Activated CD4-positive, alpha-beta memory T cell treated with anti-CD3 and anti-CD28 coated beads for 36 hours (primary cell): ENCODE measurements around the gene CCR3. TPM values are rescaled to one million over a fixed set of nuclear protein-coding genes. Genes with fewer than 3 reads are reported as not detected.
A peak's percentile ranks its signal among the peaks of the same experiment; 100 is the strongest.

Source experiments
- CTCF ChIA-PET: fragments of 350-600 bp; sonication (Branson Sonifier 250); formaldehyde crosslinking; loops from one replicate; lab custom pipeline; 2021; ENCODE audit warnings: antibody characterized with exemption, inconsistent platforms; lab: Charles Lee
- POLR2A ChIA-PET: fragments of 350-600 bp; sonication (Branson Sonifier 250); formaldehyde crosslinking; loops from one replicate; lab custom pipeline; 2021; ENCODE audit warnings: antibody characterized with exemption; lab: Charles Lee
- DNase-seq: peaks from one replicate; pipeline ENCODE4 v3.0.0-alpha.2; 2020
- H3K27ac Mint-ChIP-seq: one replicate; pipeline ENCODE4 v1.8.0; 2021; ENCODE audit warnings: mixed read lengths
- H3K27me3 Mint-ChIP-seq: one replicate; pipeline ENCODE4 v1.8.0; 2021; ENCODE audit warnings: mixed read lengths
- H3K36me3 Mint-ChIP-seq: one replicate; pipeline ENCODE4 v1.8.0; 2021; ENCODE audit warnings: mixed read lengths
- H3K4me1 Mint-ChIP-seq: one replicate; pipeline ENCODE4 v1.8.0; 2021; ENCODE audit warnings: low read depth, mixed read lengths
- H3K4me3 Mint-ChIP-seq: one replicate; pipeline ENCODE4 v1.8.0; 2021; ENCODE audit warnings: mild to moderate bottlenecking, mixed read lengths
- H3K9me3 Mint-ChIP-seq: one replicate; pipeline ENCODE4 v1.8.0; 2021; ENCODE audit warnings: mixed read lengths
- intact Hi-C: fragments of 100-400 bp; cut with micrococcal nuclease; formaldehyde crosslinking; loops from one replicate; pipeline ENCODE4 v1.15.1; 2023
- total RNA-seq, 2 experiments: library from RNA; stranded (reverse); gene quantifications; one replicate each; pipeline ENCODE4 v1.2.3, GENCODE V29; 2021

The CCR3 gene
- total RNA-seq, 2 experiments from 2014 or later: not detected

DNA sequence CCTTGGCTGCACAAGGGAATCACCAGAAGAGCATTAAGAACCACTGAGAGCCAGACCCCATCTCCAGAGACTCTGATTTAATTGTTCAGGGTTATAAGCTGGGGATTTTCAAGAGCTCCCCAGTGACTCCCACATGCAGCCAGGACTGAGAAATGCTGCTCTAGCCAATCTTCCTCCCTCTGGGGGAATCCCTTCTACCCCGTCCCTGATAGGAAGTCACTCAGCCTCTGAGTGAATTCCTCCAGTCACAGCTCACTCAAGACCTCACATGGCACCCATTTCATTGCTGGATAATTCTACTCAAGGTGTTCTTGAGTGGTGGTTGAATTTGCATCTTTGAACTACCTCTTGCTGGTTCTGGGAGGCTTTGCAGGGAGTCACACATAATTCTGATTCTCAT, 10.7 kb downstream of the CCR3 start:
- H3K27ac Mint-ChIP-seq: no peak overlapping the region
- peaks cover 16% of the 10 kb centered on the region for H3K27me3 Mint-ChIP-seq
- no peak for DNase-seq
- no peaks in the 10 kb centered on the region for H3K4me1 Mint-ChIP-seq
- H3K9me3 Mint-ChIP-seq: no peaks in the 10 kb centered on the region
- no peak overlapping the region for H3K4me3 Mint-ChIP-seq
- no peaks in the 10 kb centered on the region for H3K36me3 Mint-ChIP-seq
- intact Hi-C loops: no loop called here
- ChIA-PET CTCF (interaction anchor here (1.4 kb wide), 1 partner anchor 125 kb away, joined by 4 read pairs; no protein-coding TSS in a partner anchor), POLR2A (interaction anchor here (1.0 kb wide), 1 partner anchor 10 kb away, joined by 3 read pairs; no protein-coding TSS in a partner anchor)

DNA sequence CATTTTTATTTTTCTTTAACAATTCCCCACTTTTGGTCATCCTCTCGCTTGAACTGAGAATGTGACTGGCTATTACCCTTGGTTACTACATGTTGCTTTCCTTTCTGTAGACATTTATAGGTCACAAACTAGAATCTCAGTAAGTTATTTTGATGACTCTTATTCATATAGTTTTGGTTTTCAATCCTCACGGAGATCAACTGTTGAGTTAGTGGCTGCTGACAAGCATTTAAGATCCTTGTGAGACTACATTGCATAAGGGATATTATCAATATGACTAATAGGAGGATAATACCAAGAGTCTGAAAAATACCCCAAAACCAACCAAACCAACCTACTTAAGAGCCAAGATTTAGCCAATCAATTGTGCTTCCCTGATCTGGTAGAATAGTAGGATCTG, 16.3 kb downstream of the CCR3 start:
- H3K9me3 Mint-ChIP-seq: peaks cover 11% of the 10 kb centered on the region
- no peak overlapping the region for H3K4me3 Mint-ChIP-seq
- H3K36me3 Mint-ChIP-seq: peaks cover 11% of the 10 kb centered on the region
- ChIA-PET CTCF (no interaction called here), POLR2A (no interaction called here)
- no peak for DNase-seq
- peaks cover 12% of the 10 kb centered on the region for H3K27me3 Mint-ChIP-seq
- no peak overlapping the region for H3K27ac Mint-ChIP-seq
- intact Hi-C loops: no loop called here
- H3K4me1 Mint-ChIP-seq: peaks cover 16% of the 10 kb centered on the region

DNA sequence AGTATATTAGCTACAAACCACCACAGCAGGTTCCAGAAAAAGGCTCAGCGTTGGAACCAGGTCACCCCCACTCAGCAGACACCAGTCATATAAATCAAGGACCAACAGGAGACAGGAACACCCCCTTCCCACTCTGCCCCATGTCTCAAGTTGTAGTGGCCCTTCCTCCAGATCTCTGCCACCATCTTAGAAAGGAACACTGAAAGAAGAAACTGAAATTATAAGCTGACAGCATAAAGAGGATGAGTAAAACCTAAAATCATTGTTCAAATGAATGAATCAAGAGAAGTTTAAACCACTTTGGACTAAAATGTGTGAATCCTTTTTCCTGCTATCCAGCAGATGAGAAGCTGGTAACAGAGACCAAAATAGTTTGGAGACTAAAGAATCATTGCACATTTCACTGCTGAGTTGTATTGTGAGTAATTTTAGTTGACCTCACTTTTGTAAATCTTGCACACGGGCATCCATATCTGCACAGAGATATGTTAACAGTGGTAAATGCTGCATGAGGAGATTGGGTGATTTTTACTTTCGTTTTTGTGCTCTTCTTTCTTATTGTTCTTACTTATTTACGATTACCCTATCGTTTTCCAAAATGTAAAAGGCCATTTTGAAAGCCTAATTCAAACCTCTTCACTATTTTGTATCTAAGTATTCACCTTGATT, 19.8 kb downstream of the CCR3 start:
- DNase-seq: no peak
- Mint-ChIP-seq H3K4me3 (no peak overlapping the region), H3K36me3 (peaks cover 11% of the 10 kb centered on the region), H3K9me3 (peaks cover 11% of the 10 kb centered on the region), H3K27ac (no peak overlapping the region), H3K27me3 (peaks cover 1% of the 10 kb centered on the region), H3K4me1 (peaks cover 22% of the 10 kb centered on the region)
- POLR2A ChIA-PET: interaction anchor here (1.3 kb wide), 2 partner anchors 98 to 108 kb away, joined by 4 to 5 read pairs; no protein-coding TSS in a partner anchor
- intact Hi-C loops: loop anchor here (2.0 to 10.0 kb wide), 2 partner anchors 15 to 397 kb away; no protein-coding TSS in a partner anchor
- CTCF ChIA-PET: interaction anchor here (0.6 to 1.7 kb wide), 4 partner anchors 106 to 183 kb away, joined by 3 to 5 read pairs (median 3); no protein-coding TSS in a partner anchor

DNA sequence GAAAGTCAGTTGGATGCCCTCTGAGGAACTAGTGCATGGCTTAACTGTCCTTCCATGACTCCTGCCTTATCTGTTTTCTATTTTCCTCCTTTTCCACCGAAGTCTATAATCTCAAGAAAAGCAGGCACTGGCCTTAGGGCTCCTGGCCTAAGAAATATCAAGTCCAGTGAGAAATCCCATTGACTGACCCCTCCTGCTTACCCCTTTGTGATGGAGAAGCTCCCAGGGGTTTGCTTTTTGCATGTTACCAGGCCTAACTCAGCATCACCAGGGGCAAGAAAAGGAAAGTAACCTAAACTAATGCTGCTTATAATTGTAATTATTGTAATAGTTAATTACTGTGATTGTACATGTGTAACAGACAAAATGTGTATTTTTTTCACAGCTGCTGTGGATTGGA, 21.7 kb downstream of the CCR3 start:
- peaks cover 11% of the 10 kb centered on the region for H3K36me3 Mint-ChIP-seq
- H3K4me3 Mint-ChIP-seq: no peak overlapping the region
- H3K27ac Mint-ChIP-seq: no peak overlapping the region
- H3K9me3 Mint-ChIP-seq: peaks cover 11% of the 10 kb centered on the region
- intact Hi-C loops: loop anchor here (10.0 kb wide), 1 partner anchor 399 kb away; no protein-coding TSS in a partner anchor
- ChIA-PET POLR2A (no interaction called here), CTCF (interaction anchor here (1.4 kb wide), 1 partner anchor 12 kb away, joined by 4 read pairs; no protein-coding TSS in a partner anchor)
- H3K27me3 Mint-ChIP-seq: peaks cover 8% of the 10 kb centered on the region
- peaks cover 22% of the 10 kb centered on the region for H3K4me1 Mint-ChIP-seq
- DNase-seq: no peak

DNA sequence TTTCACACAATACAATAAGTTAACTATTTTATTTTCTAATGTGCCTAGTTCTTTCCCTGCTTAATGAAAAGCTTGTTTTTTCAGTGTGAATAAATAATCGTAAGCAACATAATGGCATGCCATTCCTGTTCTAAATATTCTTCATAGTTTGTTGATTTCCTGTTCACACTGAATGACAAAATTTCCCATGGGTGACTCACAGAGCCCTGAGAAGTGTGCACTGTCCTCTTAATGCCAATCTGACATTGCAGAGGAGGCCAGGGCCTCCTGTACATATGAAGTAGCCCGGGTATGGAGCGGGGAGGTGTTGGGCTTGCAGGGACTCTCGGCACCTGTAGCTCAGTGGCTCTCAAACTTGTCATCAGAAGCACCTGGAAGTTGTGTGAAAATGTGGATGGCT, 24.3 kb downstream of the CCR3 start:
- intact Hi-C loops: loop anchor here (5.0 to 10.0 kb wide), 2 partner anchors 59 to 402 kb away; partner anchors contain the start of gene CCR1
- Mint-ChIP-seq H3K4me3 (no peak overlapping the region), H3K9me3 (no peaks in the 10 kb centered on the region), H3K27me3 (peaks cover 18% of the 10 kb centered on the region), H3K4me1 (peaks cover 27% of the 10 kb centered on the region), H3K27ac (no peak overlapping the region), H3K36me3 (no peaks in the 10 kb centered on the region)
- no peak for DNase-seq
- ChIA-PET POLR2A (interaction anchor here (1.1 kb wide), 1 partner anchor 104 kb away, joined by 3 read pairs; the partner anchor contains the start of gene CCR5), CTCF (interaction anchor here (1.0 to 2.8 kb wide), 4 partner anchors 10 to 187 kb away, joined by 3 to 16 read pairs (median 9); no protein-coding TSS in a partner anchor)

DNA sequence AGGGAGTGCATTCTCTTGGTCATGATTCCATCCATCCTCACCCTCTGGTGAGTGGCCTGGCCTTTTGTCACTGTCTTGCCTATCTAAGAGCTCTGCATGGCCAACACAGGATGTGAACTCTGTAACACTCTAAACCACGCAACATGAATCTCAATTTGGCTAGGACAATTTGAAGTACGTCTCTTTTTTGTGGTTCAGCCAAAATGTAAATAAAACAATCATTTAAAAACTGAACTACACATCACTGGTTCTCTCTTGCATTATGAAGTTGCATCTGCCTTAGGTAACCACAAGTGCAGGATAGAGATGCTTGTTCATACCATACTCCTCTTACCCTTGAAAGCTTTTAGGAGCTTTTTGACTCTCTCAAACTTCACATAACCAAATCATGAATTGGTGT, 27.3 kb downstream of the CCR3 start:
- CTCF ChIA-PET: interaction anchor here (0.7 to 1.8 kb wide), 7 partner anchors 30 to 103 kb away, joined by 3 to 12 read pairs (median 4); partner anchors contain the start of genes CCR2 and CCR5
- Mint-ChIP-seq H3K4me3 (no peak overlapping the region), H3K36me3 (no peaks in the 10 kb centered on the region), H3K27ac (no peak overlapping the region), H3K4me1 (peaks cover 18% of the 10 kb centered on the region), H3K9me3 (no peaks in the 10 kb centered on the region), H3K27me3 (peaks cover 36% of the 10 kb centered on the region)
- DNase-seq: no peak
- POLR2A ChIA-PET: interaction anchor here (0.7 to 1.8 kb wide), 9 partner anchors 11 to 181 kb away, joined by 3 to 19 read pairs (median 6); partner anchors contain the start of gene CCR5
- intact Hi-C loops: loop anchor here (1.0 to 10.0 kb wide), 4 partner anchors 25 to 405 kb away; partner anchors contain the start of gene CCR1

DNA sequence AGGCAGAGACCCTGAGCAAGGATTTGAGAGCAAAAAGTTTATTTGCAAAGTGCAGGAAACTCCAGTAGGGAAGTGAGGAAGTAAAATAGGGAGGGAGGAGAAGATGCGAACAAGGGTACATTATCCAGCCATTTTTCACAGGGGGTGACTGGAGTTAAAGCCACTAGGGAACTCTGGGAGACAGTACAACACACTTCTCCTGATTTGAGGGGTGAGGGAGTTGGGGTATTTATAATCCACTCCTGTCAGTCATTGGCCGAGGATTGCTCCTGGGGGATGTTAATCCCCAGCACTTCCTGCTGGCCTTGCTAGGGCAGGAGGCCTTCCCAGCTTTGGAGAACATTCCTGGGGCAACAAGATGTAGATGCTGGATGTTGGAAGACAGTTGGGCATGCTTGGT, 28.2 kb downstream of the CCR3 start:
- H3K27me3 Mint-ChIP-seq: peaks cover 39% of the 10 kb centered on the region
- POLR2A ChIA-PET: interaction anchor here (1.0 to 1.8 kb wide), 4 partner anchors 15 to 100 kb away, joined by 3 to 19 read pairs (median 6); partner anchors contain the start of gene CCR5
- H3K9me3 Mint-ChIP-seq: no peaks in the 10 kb centered on the region
- intact Hi-C loops: no loop called here
- DNase-seq: no peak
- H3K4me1 Mint-ChIP-seq: peaks cover 18% of the 10 kb centered on the region
- no peak overlapping the region for H3K27ac Mint-ChIP-seq
- CTCF ChIA-PET: interaction anchor here (0.6 to 1.7 kb wide), 4 partner anchors 84 to 108 kb away, joined by 3 to 12 read pairs (median 4); partner anchors contain the start of genes CCR2 and CCR5
- no peak overlapping the region for H3K4me3 Mint-ChIP-seq
- H3K36me3 Mint-ChIP-seq: no peaks in the 10 kb centered on the region

DNA sequence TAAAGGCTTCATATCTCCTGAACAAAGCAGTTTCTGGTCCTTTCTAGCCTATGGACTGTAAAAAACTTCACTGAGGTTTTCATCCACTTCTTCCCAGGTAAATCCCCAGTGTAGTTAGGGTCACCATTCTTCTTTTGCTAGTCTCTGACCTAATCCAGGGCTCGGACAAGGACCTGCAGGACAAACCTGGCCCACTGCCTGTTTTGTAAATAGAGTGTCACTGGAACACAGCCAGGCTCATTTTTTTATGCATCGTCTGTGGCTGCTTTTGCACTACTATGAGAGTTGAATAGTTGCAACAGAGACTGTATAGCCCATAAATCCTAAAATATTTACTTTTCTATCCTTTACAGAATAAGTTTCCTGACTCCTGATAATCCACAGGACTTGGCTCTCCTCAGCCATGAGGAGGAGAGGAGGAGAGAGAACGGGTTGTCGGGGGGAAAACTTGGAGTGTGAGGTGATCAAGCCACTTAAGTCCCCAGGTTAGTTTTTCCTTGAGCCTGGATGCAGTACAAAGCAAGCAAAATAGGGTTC, 29.0 kb downstream of the CCR3 start:
- no peak overlapping the region for H3K4me3 Mint-ChIP-seq
- POLR2A ChIA-PET: no interaction called here
- H3K36me3 Mint-ChIP-seq: no peaks in the 10 kb centered on the region
- H3K27ac Mint-ChIP-seq: no peak overlapping the region
- CTCF ChIA-PET: interaction anchor here (0.6 to 5.9 kb wide), 2 partner anchors 99 to 107 kb away, joined by 3 to 131 read pairs; partner anchors contain the start of gene CCR5
- H3K9me3 Mint-ChIP-seq: no peaks in the 10 kb centered on the region
- peaks cover 39% of the 10 kb centered on the region for H3K27me3 Mint-ChIP-seq
- no peak for DNase-seq
- intact Hi-C loops: no loop called here
- H3K4me1 Mint-ChIP-seq: peaks cover 18% of the 10 kb centered on the region

DNA sequence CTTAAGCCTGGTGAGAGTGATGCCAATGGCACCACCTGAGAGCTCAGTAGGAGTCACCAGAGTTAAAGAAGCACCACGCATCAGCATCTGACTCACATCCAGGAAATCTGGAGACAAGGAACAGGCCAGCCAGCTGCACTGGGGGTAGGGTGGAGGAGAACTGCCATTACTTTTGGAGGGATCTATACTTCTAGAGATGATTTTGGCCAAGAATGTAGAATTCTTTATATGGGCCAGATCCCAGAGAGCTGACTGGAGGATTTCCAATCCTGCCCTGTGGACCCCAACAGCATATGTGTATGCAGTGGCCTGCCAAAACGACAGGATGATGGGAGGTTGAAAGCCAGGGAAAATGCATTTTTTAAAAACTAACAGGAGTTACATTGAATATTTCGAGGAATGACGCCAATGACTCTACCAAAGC, 29.8 kb downstream of the CCR3 start:
- DNase-seq: no peak
- H3K9me3 Mint-ChIP-seq: no peaks in the 10 kb centered on the region
- H3K27ac Mint-ChIP-seq: no peak overlapping the region
- ChIA-PET CTCF (interaction anchor here (0.8 to 5.9 kb wide), 3 partner anchors 64 to 106 kb away, joined by 3 to 131 read pairs (median 5); partner anchors contain the start of gene CCR5), POLR2A (no interaction called here)
- H3K36me3 Mint-ChIP-seq: no peaks in the 10 kb centered on the region
- H3K4me3 Mint-ChIP-seq: no peak overlapping the region
- intact Hi-C loops: no loop called here
- H3K27me3 Mint-ChIP-seq: peaks cover 41% of the 10 kb centered on the region
- peaks cover 20% of the 10 kb centered on the region for H3K4me1 Mint-ChIP-seq

DNA sequence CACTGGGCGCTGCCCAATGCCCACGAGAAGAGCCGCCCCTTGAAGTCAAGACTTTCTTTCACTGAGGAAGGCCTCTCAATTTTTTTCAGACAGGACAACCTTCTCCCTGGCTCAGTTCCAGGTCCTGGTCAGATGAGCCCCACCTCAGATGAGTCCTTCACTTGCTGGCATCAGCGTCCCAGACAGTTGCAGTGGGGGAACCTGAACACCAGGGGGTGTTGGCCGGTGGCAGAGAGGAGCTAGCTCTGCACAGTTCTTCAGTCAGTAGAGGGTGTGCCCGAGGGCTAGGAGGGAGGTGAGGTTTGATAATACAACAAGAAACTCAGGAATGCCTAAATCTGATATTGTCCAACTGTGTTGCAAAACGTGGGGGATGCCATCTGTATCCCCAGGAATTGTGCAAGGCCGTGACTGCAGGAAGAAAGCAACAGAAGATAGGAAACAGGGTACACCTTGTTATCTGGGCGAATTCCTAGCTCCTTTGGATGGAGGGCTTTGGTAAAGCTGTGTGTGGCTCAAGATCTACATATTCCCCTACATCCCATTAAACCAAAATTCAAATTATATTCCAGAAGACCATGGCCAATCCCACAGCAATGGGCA, 34.3 kb downstream of the CCR3 start:
- intact Hi-C loops: loop anchor here (1.0 to 2.0 kb wide), 2 partner anchors 14 to 92 kb away; no protein-coding TSS in a partner anchor
- peaks cover 28% of the 10 kb centered on the region for H3K27me3 Mint-ChIP-seq
- H3K9me3 Mint-ChIP-seq: peaks cover 22% of the 10 kb centered on the region
- peaks cover 19% of the 10 kb centered on the region for H3K36me3 Mint-ChIP-seq
- H3K4me1 Mint-ChIP-seq: peaks cover 43% of the 10 kb centered on the region
- no peak overlapping the region for H3K4me3 Mint-ChIP-seq
- no peak overlapping the region for H3K27ac Mint-ChIP-seq
- ChIA-PET CTCF (interaction anchor here (0.6 to 5.9 kb wide), 42 partner anchors 9 to 337 kb away, joined by 3 to 131 read pairs (median 5); partner anchors contain the start of genes CCR1, CCR2 and CCR5), POLR2A (interaction anchor here (1.0 kb wide), 1 partner anchor 18 kb away, joined by 4 read pairs; no protein-coding TSS in a partner anchor)
- DNase-seq: peak; percentile 87

DNA sequence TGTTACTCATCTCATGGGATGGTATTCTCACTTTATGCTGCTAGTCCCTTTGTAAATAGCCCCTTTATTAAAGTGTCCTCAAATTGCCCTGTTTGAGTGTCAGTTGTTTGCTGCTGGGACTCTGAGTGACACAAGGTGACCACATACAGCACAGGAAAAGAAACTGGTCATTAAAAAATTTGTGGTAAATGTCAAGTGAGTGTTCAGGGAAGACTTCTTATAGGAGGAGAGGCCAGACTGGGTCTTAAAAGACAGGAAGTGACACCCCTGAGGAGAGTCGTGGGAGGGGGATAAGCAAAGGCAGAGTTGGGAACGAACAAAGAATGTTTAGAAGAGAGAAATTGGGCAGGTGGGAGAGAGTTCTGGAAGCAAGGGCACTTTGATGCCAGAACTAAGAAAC, 35.2 kb downstream of the CCR3 start:
- intact Hi-C loops: loop anchor here (2.0 kb wide), 1 partner anchor 15 kb away; no protein-coding TSS in a partner anchor
- DNase-seq: no peak
- Mint-ChIP-seq H3K4me3 (no peak overlapping the region), H3K9me3 (peaks cover 22% of the 10 kb centered on the region), H3K27ac (peak overlapping the region; percentile 54), H3K27me3 (peaks cover 32% of the 10 kb centered on the region), H3K36me3 (peaks cover 19% of the 10 kb centered on the region), H3K4me1 (peaks cover 51% of the 10 kb centered on the region)
- ChIA-PET POLR2A (no interaction called here), CTCF (interaction anchor here (1.5 to 5.9 kb wide), 6 partner anchors 19 to 101 kb away, joined by 4 to 131 read pairs (median 8); partner anchors contain the start of genes CCR1 and CCR5)
